Osteoblast (primary cell): ENCODE measurements around the gene ANKRD6. TPM values are rescaled to one million over a fixed set of nuclear protein-coding genes. Genes with fewer than 3 reads are reported as not detected.
"Not testable (repeated sequence)": the region's sequence is repeated elsewhere in the genome, so short reads cannot be mapped to it uniquely, and the experiment has no call there.

Experiments used
- DNase-seq: peaks from one replicate; pipeline ENCODE4 v3.0.0; 2011; ENCODE audit warnings: low spot score, mixed read lengths; ENCODE audit not compliant: insufficient read length; ENCODE audit errors: missing footprints
- H2AFZ ChIP-seq: 2 replicates; pipeline ENCODE4 v1.6.0; 2011; ENCODE audit warnings: mild to moderate bottlenecking, low read length
- H3K27ac ChIP-seq: 2 replicates; pipeline ENCODE4 v1.5.1; 2011; ENCODE audit warnings: mild to moderate bottlenecking, low read depth, low read length, moderate library complexity
- H3K27me3 ChIP-seq: 2 replicates; pipeline ENCODE4 v1.6.0; 2012; ENCODE audit warnings: mild to moderate bottlenecking, control low read depth, inconsistent platforms, low read length, moderate library complexity; ENCODE audit not compliant: insufficient read depth
- H3K36me3 ChIP-seq: 2 replicates; pipeline ENCODE4 v1.5.1; 2011; ENCODE audit warnings: mild to moderate bottlenecking, low read length, control low read depth, moderate library complexity; ENCODE audit not compliant: insufficient read depth
- H3K4me1 ChIP-seq: 2 replicates; pipeline ENCODE4 v1.5.1; 2011; ENCODE audit warnings: mild to moderate bottlenecking, low read length, control low read depth, moderate library complexity; ENCODE audit not compliant: insufficient read depth
- H3K4me2 ChIP-seq: 2 replicates; pipeline ENCODE4 v1.6.0; 2011; ENCODE audit warnings: mild to moderate bottlenecking, low read length; ENCODE audit not compliant: insufficient read depth
- H3K4me3 ChIP-seq: fragments of 200-600 bp; sonication (generic); 3 replicates; pipeline ENCODE4 v1.5.1; 2012; ENCODE audit warnings: mild to moderate bottlenecking, low read length, inconsistent platforms; ENCODE audit not compliant: insufficient read depth
- H3K79me2 ChIP-seq: 2 replicates; pipeline ENCODE4 v1.6.0; 2012; ENCODE audit warnings: mild to moderate bottlenecking, low read length, control low read depth, inconsistent platforms; ENCODE audit not compliant: insufficient read depth
- H3K9me3 ChIP-seq: 2 replicates; pipeline ENCODE4 v1.5.1; 2011; ENCODE audit warnings: low read depth, low read length, control low read depth
- H4K20me1 ChIP-seq: 2 replicates; pipeline ENCODE4 v1.6.0; 2012; ENCODE audit warnings: mild to moderate bottlenecking, low read length, control low read depth; ENCODE audit not compliant: insufficient read depth
- CTCF ChIP-seq: IDR thresholded peaks from 2 replicates; pipeline ENCODE4 v1.5.1; 2011; ENCODE audit warnings: mild to moderate bottlenecking, low read depth, low read length, moderate library complexity; ENCODE audit errors: extremely low read depth
- total RNA-seq: library from RNA; depleted of rRNA; stranded (reverse); fragments of >200 nt; gene quantifications from 2 replicates; pipeline ENCODE4 v1.2.3, GENCODE V29; 2012

The ANKRD6 gene
- total RNA-seq, 1 donor: 11.2 TPM

GRCh38 chr6:89623749-89624148 lies 190.8 kb downstream of the ANKRD6 start:
- Histone ChIP-seq H3K4me1 (no peaks in the 10 kb centered on the region), H3K27me3 (no peaks in the 10 kb centered on the region), H3K9me3 (no peaks in the 10 kb centered on the region), H4K20me1 (no peaks in the 10 kb centered on the region), H2AFZ (no peak overlapping the region), H3K36me3 (no peaks in the 10 kb centered on the region), H3K4me2 (no peak overlapping the region), H3K4me3 (no peak overlapping the region), H3K27ac (no peak overlapping the region), H3K79me2 (no peaks in the 10 kb centered on the region)
- no peak for DNase-seq
- TF ChIP-seq CTCF: no peak

- Histone ChIP-seq H3K36me3 (no peaks in the 10 kb centered on the region), H3K4me1 (no peaks in the 10 kb centered on the region)
- no peak for DNase-seq
These were observed 197.5 kb downstream of the ANKRD6 start for GRCh38 chr6:89630488-89630887.

GRCh38 chr6:89636412-89636811 lies 203.5 kb downstream of the ANKRD6 start:
- Histone ChIP-seq H3K36me3 (peaks cover 14% of the 10 kb centered on the region), H3K4me1 (peaks cover 16% of the 10 kb centered on the region), H3K79me2 (peaks cover 15% of the 10 kb centered on the region)
- H3K4me3 ChIP-seq, H3K27ac ChIP-seq, H2AFZ ChIP-seq, H4K20me1 ChIP-seq, H3K4me2 ChIP-seq, H3K27me3 ChIP-seq, DNase-seq, H3K9me3 ChIP-seq: not testable (repeated sequence)

More at GRCh38 chr6:89630488-89630887, 197.5 kb downstream of the ANKRD6 start:
- H3K27ac ChIP-seq: no peak overlapping the region
- no peak for TF ChIP-seq CTCF
- no peaks in the 10 kb centered on the region for H4K20me1 ChIP-seq
- no peak overlapping the region for H2AFZ ChIP-seq
- H3K27me3 ChIP-seq: no peaks in the 10 kb centered on the region
- H3K4me3 ChIP-seq: no peak overlapping the region
- no peaks in the 10 kb centered on the region for H3K79me2 ChIP-seq
- no peaks in the 10 kb centered on the region for H3K9me3 ChIP-seq
- H3K4me2 ChIP-seq: no peak overlapping the region

- TF ChIP-seq CTCF: no peak
- no peak for DNase-seq
- no peaks in the 10 kb centered on the region for H3K27me3 ChIP-seq
- no peaks in the 10 kb centered on the region for H4K20me1 ChIP-seq
- H3K79me2 ChIP-seq: peaks cover 16% of the 10 kb centered on the region
- no peaks in the 10 kb centered on the region for H3K9me3 ChIP-seq
- peaks cover 16% of the 10 kb centered on the region for H3K4me1 ChIP-seq
- H3K36me3 ChIP-seq: peaks cover 15% of the 10 kb centered on the region
- peak overlapping the region; percentile 93 for H3K4me3 ChIP-seq
- H3K4me2 ChIP-seq: peak overlapping the region; percentile 92
- peak overlapping the region; percentile 86 for H3K27ac ChIP-seq
- peak overlapping the region; percentile 95 for H2AFZ ChIP-seq
These were observed 205.0 kb downstream of the ANKRD6 start for GRCh38 chr6:89637960-89638319.
